MM.1S (cell line): Measurements from ENCODE around the gene RFXAP.

Experiments
- CTCF ChIP-seq: fragments of 300-600 bp; sonication (generic); IDR thresholded peaks from 2 replicates; pipeline ENCODE4 v1.5.1; 2016; ENCODE audit warnings: antibody characterized with exemption, low read length, mixed read lengths
- EZH2phosphoT487 ChIP-seq: fragments of 300-600 bp; sonication (generic); IDR thresholded peaks from 2 replicates; pipeline ENCODE4 v1.6.1; 2018; ENCODE audit warnings: antibody characterized with exemption, low read length

GRCh38 chr13:36866232-36866631 lies 47.2 kb downstream of the RFXAP start:
- TF ChIP-seq CTCF (no peak), EZH2phosphoT487 (no peak)
